HG03175 (cell line): Measurements from ENCODE around the gene PTPN6.

Experiments
- ATAC-seq: cut with Tn5 transposase; IDR thresholded peaks from one replicate; pipeline ENCODE4 v1.9.1; 2021; ENCODE audit warnings: mild to moderate bottlenecking, moderate library complexity; ENCODE audit not compliant: unreplicated experiment

Gene PTPN6

DNA sequence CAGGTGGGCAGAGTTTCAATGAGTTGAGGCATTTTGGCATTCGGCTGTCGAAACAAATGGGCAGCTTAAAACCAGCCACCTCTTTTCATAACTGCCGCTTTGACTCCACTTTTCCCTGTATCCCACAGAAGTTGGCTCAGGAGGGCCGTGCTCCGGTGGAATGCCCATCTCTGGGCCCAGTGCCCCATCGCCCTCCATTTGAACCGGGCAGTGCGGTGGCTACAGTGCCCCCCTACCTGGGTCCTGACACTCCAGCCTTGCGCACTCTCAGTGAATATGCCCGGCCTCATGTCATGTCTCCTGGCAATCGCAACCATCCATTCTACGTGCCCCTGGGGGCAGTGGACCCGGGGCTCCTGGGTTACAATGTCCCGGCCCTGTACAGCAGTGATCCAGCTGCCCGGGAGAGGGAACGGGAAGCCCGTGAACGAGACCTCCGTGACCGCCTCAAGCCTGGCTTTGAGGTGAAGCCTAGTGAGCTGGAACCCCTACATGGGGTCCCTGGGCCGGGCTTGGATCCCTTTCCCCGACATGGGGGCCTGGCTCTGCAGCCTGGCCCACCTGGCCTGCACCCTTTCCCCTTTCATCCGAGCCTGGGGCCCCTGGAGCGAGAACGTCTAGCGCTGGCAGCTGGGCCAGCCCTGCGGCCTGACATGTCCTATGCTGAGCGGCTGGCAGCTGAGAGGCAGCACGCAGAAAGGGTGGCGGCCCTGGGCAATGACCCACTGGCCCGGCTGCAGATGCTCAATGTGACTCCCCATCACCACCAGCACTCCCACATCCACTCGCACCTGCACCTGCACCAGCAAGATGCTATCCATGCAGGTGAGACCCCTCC, 12.6 kb upstream of the PTPN6 start:
- no peak for ATAC-seq

DNA sequence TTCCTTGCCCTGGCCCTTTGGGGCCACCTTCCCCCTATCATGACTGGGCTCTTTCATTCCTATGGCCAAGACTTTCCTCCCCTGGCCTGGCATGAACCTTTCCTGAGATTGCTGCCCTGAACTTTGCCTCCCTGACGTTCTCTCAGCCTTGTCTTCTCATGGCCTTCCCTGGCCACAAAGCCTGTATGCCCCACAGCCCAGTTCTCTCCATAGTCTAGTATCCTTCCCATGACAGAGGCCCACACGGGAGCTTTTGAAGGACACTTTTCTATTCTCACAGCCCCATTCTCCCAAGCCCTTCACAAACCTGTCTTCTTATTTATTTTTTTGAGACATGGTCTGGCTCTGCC, 12.0 kb upstream of the PTPN6 start:
- ATAC-seq, result no peak

DNA sequence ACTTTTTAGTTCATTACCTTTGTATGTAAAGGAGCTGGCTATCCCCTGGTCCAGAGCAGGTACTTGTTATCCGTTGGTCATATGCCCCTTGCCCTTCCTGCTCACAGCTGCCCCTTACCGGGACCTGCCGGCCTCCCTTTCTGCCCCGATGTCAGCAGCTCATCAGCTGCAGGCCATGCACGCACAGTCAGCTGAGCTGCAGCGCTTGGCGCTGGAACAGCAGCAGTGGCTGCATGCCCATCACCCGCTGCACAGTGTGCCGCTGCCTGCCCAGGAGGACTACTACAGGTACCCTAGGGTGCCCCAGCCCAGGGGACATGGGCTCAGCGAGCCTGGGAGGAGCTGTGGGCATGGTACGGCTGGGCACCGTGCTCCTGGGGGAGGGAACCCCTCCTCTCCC, 9.9 kb upstream of the PTPN6 start:
- ATAC-seq, result no peak

DNA sequence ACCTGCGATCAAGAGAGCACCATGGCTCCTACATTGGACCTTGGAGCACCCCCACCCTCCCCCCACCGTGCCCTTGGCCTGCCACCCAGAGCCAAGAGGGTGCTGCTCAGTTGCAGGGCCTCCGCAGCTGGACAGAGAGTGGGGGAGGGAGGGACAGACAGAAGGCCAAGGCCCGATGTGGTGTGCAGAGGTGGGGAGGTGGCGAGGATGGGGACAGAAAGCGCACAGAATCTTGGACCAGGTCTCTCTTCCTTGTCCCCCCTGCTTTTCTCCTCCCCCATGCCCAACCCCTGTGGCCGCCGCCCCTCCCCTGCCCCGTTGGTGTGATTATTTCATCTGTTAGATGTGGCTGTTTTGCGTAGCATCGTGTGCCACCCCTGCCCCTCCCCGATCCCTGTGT, 9.4 kb upstream of the PTPN6 start:
- ATAC-seq, result no peak

DNA sequence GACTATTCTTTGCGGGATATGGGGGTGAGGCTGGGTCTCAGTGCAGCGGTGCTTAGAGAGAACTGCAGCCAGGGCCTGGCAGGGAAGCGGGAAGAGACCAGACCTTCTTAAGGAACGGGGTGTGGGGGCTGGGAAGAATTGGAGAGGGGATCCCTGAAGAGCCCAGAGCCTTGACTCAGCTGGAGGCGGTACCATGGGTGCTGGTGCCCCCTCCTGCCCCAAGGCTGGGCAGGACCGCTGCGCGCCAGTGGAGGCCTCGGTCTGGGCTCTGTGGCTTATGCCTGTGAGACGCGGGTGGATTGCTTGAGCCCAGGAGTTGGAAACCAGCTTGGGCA, 8.9 kb upstream of the PTPN6 start:
- no peak for ATAC-seq

DNA sequence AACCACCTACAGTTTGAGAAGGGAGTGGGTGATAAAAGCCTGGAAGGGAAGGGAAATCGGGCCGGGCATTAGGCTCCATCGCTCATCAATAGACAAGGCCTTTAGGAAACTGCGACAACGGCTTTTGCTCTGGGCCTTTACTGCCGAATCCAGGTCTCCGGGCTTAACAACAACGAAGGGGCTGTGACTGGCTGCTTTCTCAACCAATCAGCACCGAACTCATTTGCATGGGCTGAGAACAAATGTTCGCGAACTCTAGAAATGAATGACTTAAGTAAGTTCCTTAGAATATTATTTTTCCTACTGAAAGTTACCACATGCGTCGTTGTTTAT, 7.8 kb upstream of the PTPN6 start:
- ATAC-seq, result peak; percentile 37

DNA sequence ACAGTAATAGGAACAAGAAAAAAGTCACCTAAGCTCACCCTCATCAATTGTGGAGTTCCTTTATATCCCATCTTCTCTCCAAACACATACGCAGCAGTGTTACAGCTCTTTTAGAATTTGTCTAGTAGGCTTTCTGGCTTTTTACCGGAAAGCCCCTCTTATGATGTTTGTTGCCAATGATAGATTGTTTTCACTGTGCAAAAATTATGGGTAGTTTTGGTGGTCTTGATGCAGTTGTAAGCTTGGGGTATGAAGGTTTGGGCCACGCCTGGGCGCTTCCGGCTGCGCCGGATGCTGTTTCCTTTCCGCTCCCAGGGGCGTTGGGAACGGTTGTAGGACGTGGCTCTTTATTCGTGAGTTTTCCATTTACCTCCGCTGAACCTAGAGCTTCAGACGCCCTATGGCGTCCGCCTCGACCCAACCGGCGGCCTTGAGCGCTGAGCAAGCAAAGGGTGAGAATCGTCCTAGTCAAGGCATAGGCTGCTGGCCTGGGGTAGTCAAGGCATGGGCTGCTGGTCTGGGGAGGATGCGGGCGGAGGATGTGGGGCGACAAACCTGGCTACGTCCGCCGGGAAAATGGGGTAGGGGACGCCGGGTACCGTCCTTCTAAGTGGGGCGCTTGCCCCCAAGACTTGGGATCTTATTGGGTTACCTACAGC, 7.3 kb upstream of the PTPN6 start, which contains the start of the genes C12orf57 and RNU7-1:
Gene C12orf57, plus strand, starts transcription at position 301 of the 659 bp plus-strand sequence. Its CDS starts 100 bp downstream, at position 401.
Gene RNU7-1, plus strand, starts transcription at position 95 of the 659 bp plus-strand sequence.
- ATAC-seq, result peak; percentile 36

DNA sequence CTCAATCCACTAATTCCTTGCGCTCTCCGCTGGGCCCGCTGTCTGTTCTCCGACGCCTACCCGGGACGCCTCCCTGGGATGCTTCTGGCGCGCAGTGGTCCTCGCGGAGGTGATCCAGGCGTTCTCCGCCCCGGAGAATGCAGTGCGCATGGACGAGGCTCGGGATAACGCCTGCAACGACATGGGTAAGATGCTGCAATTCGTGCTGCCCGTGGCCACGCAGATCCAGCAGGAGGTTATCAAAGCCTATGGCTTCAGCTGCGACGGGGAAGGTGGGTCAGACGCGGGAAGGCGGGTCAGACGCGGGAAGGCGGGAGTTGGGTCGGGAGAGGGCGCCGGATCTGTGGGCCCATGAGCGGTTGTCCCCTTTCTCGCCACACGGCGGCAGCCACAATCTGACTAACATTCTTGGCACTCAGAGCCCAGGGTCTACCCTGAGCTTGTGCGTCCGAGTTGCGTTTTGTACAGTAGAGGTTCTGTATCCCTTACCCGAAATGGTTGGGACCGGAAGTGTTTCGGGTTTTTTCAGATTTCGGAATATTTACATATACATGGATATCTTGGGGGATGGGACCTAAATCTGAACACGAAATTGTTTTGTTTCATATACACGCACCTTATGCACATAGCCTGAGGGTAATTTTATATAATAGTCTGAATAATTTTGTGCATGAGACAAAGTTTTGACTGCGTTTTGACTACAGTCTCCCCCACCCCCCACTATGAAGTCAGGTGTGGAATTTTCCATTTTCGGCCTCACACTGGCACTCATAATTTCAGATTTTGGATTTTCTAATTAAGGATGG, 6.6 kb upstream of the PTPN6 start:
- peak; percentile 41 for ATAC-seq

DNA sequence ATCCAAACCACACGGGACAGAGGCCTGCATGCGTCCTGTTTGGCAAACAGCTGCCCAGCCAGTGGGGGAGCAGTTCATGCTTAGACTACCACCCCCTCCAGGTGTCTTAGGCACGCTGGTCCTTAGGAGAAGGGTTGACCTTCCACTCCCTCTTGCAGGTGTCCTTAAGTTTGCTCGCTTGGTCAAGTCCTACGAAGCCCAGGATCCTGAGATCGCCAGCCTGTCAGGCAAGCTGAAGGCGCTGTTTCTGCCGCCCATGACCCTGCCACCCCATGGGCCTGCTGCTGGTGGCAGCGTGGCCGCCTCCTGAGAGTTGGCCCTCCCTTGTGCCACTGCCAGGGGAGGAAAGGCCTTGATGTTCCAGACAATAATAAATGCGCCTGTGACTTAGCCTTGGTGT, 5.5 kb upstream of the PTPN6 start:
- ATAC-seq, result no peak

DNA sequence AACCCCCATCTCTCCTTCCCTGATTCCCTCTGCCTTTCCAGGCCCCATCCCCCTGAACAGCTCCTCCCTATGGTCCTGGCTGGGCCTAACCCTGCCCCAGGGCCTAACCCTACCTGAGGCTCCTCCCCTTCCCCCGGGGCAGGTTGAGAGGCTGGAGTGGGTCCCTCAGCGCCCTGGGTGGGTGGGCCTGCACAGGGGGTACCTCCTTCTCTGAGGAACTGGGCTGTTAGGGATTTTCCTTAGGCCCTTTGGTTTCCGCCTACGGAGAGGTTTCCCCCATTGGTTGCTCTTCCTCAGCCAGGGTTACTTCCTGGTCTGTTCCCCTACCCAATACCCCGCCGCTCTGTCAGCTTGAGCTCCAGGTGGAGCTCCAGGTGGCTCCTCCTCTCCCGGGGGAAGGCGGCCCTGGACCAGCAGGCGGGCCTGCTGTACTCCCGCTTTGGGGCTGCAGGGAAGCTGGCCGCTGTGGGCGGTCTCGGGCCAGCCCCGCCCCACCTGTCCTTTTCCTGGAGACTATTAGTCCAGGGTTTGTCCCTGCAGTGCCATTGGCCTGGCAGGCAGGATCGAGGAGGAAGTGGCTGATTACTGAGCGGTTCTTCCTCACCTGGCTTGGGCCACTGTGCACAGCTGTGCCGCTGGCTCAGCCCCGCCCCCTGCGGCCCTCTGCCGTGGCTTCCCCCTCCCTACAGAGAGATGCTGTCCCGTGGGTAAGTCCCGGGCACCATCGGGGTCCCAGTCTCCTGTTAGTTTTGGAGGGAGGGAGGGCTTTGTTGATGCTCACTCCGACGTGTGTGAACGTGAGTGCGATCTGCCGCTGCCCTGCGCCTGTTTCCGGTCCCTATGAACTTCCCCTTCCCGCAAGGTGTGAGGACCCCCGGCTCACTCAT, 4.9 kb upstream of the PTPN6 start:
- ATAC-seq, result peak; percentile 24

DNA sequence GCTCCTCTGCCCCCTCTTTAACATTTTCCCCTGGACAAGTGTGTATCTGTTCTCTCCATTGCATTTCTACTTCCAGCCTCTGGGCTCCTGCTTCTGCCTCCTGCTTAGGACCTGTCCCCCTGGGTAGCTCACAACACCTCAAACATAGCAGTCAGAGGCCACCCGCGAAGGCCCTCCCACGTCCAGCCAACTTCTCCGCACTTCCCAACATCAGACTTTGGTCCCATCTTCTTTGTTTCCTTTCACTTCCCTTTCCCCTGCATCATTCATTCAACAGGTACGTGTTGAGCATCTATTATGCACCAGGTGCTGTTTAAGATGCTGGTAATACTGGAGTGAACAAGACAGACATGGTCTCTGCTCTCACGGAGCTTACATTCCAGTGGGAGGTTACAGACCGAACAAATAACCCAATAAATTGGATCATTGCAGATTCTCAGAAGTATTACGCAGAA, 4.2 kb upstream of the PTPN6 start:
- no peak for ATAC-seq

DNA sequence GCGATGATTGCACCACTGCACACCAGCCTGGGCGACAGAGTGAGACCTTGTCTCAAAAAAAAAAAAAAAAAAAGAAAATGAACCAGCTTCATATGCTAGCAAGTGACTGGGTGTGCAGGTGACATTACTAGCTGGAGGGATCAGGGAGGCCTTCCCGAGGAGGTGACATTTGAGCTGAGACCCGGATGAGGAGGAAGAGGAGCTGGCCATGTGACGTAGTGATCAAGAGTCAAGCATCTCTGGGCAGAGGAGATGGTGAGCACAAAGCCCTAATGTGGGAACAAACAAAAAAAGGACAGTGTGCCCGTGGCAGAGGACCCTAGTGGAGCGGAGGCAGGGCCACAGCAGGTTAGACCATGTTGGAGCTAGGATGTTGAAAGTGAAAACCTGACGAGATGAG, 3.5 kb upstream of the PTPN6 start:
- ATAC-seq, result no peak

DNA sequence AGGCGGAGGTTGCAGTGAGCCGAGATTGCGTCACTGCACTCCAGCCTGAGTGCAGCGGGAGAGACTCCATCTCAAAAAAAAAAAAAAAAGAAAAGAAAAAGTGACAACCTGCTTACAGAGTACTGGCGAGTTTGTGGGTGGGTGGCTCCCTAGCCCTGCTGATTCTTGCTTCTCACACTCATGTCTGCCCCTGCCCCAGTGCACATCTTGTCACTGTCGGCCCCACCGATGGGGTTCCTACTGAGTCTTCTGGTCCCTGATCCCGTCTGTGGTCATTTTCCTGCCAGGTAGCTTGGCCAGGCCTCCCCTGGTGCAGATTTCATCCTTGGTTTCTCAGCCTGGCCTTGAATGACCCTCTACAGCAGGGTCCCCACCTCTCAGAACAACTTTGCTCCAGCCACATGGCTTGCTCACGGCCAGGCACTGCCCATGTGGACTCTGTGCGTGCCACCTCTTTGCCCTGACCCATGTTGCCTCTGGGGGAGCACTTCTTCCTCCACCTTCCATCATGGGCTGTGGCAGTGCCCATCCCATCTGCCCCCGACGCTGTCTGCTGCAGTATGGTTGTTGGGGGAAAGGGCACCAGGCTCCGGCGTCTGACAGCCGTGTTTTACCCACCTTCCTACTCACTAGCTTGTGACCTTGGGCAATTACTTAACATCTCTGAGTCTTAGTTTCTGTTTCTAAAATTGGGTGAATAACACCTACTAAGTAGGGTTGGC, 2.1 kb upstream of the PTPN6 start:
- no peak for ATAC-seq

DNA sequence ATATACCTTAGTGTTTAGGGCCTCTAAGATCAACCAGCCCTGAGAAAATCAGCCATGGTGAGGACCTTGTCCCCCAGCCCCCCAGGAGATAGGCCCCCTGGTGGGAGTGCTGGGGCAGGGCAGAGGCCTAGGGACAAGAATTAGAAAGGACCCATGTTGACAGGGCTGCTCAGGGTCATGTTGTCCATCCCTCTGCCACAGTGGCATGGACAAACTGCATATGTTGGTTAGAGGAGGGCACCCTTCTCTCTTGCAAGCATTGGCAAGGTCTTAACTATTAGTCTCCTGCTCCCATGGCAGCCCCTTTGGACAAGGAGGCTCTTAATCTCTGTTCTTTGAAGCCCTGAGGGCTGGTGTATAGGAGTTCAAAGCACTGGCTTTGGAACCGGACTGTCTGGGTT, 755 bp upstream of the PTPN6 start:
- no peak for ATAC-seq

DNA sequence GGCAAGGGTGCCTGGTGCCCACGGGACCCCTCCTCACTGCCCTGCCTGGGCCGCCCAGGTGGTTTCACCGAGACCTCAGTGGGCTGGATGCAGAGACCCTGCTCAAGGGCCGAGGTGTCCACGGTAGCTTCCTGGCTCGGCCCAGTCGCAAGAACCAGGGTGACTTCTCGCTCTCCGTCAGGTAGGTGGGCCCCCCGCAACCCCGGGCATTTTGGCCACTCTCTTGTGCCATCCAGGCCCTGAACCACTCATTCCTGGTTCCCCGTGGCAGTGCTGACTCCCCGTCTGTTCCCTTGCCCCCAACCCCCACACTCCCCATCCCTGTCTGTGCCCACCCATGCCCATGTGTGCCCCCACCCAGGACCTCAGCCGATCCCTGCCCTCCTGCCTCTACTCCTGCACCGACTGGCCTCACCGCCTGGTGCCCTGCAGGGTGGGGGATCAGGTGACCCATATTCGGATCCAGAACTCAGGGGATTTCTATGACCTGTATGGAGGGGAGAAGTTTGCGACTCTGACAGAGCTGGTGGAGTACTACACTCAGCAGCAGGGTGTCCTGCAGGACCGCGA, 480 bp downstream of the PTPN6 start:
- no peak for ATAC-seq

DNA sequence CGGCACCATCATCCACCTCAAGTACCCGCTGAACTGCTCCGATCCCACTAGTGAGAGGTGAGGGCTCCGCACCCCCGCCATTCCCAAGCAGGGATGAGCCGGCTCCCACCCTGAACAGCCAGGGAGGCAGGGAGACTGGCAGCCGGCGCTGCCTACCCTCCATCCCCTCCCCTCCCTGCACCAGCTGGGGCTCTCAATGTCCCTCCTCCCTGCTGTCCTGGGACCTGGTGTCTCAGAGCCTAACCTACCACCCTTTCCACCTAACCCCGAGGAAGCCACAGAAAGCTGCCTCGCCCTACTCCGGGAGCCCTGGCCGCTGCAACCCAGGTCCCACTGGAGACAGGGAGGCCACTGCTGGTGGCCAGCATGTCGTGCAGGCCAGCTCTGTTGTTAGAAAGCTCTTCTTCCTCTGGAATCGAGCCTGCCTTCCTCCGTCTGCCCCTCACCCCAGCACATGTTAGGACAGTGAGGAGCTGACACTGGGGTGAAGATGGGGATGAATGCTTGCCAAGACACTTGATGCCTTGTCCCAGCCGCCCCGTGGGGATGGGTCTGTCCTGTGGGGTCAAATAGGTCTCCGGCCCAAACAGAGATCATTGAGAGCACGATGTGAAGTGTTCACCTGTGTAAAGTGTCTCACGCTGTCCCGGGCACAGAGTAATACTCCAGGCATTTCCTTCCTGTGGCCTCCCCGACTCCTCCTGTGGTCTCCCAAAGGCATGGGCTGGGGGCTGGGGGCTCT, 1.1 kb downstream of the PTPN6 start:
- no peak for ATAC-seq

DNA sequence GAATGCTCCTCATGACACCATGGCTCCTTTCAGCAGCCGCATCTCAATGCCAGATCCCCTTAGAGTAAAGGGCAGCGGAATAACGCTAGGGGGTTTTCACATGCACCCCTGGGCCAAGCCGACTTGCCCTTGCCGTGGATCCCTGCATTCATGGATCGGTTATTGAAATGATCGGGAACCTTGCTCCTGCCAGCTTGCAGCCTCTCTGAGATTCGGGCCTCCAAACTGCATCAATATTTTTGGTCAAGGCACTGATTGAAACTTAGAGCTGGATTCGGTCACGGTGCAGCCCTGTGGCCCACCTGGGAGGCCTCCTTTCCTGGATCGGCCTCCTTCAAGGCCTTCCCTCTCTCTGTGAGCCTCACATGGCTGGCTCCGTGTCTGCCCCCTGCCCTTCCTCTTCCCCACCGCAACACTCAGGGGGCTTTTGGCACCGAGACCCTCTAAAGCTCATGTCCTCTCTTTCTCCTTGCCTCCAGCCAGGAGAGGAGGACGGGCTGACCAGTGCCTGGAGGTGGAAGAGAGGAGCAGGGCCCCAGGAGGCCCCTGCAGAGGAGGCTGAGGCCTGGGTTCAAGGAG, 1.8 kb downstream of the PTPN6 start:
- ATAC-seq, result no peak

DNA sequence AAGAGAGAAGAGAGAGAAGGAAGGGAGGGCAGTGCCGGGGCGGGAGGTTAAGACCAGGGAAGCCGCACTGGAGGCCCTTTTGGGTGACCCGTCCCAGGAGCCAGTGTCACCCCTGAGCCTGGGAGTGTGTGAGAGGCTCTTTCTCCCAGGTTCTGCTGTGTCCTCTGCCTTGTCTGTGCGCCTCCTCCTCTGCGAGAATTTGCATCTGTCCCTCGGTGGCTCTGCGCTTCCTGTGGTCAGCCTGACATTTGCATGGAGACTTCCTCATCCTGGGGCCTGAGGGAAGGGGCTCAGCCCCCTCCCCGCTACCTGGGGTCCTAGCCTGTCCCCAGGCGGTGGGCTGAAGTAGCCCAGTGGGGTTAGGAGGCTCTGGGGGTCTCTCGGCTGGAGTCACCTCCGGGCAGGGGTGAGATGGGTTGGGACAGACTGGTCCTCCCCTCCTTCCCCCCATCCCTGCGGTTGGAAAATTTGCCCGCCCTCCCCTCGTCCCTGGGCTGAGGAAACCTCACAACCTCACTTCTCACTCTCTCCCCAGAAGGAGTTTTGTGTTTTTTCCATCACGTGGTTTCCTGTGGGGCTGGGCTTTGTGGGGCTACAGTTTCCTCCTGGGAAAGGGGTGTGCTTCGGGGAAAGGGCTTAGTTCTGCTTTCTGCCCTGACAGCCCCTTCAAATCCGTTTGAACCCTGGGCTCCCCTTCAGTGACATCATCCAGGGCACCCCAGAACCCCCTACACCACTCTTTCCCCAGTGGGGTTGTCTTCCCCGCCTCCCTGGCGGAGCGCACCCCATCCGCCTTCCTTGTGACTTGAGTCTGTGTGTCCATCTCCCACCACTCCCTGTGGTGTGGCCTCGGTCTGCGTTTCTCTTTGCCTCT, 2.5 kb downstream of the PTPN6 start:
- ATAC-seq, result peak; percentile 48
